ENCODE measurements around the gene METTL1.
"Not testable (repeated sequence)": the region's sequence is repeated elsewhere in the genome, so short reads cannot be mapped to it uniquely, and the experiment has no call there.

Gene METTL1

GRCh38 chr12:57775563-57776246, 3.8 kb upstream of the METTL1 start:
- H3K36me3 ChIP-seq (ENCODE audit: control insufficient read depth, insufficient read depth, low read length) = no peaks in the 10 kb centered on the region
- H3K9me3 ChIP-seq (ENCODE audit: control insufficient read depth, insufficient read depth, low read length) = no peaks in the 10 kb centered on the region
- peaks cover 10% of the 10 kb centered on the region for H3K27me3 ChIP-seq (ENCODE audit: control insufficient read depth, insufficient read depth, low read length)
- H3K4me3 ChIP-seq (ENCODE audit: low read depth, low read length) = no peak overlapping the region
- no peak overlapping the region for H3K9ac ChIP-seq (ENCODE audit: low read depth, low read length)
- no peaks in the 10 kb centered on the region for H3K4me1 ChIP-seq (ENCODE audit: control insufficient read depth, insufficient read depth, low read length)

GRCh38 chr12:57775044-57775443, 3.1 kb upstream of the METTL1 start:
- peaks cover 10% of the 10 kb centered on the region for H3K27me3 ChIP-seq (ENCODE audit: control insufficient read depth, insufficient read depth, low read length)
- no peaks in the 10 kb centered on the region for H3K9me3 ChIP-seq (ENCODE audit: control insufficient read depth, insufficient read depth, low read length)
- no peak overlapping the region for H3K9ac ChIP-seq (ENCODE audit: low read depth, low read length)
- H3K36me3 ChIP-seq (ENCODE audit: control insufficient read depth, insufficient read depth, low read length) = no peaks in the 10 kb centered on the region
- no peaks in the 10 kb centered on the region for H3K4me1 ChIP-seq (ENCODE audit: control insufficient read depth, insufficient read depth, low read length)
- H3K4me3 ChIP-seq (ENCODE audit: low read depth, low read length) = no peak overlapping the region

GRCh38 chr12:57774634-57775033, 2.7 kb upstream of the METTL1 start:
- H3K36me3 ChIP-seq (ENCODE audit: control insufficient read depth, insufficient read depth, low read length); H3K9me3 ChIP-seq (ENCODE audit: control insufficient read depth, insufficient read depth, low read length); H3K4me3 ChIP-seq (ENCODE audit: low read depth, low read length); H3K4me1 ChIP-seq (ENCODE audit: control insufficient read depth, insufficient read depth, low read length); H3K9ac ChIP-seq (ENCODE audit: low read depth, low read length): not testable (repeated sequence)
- H3K27me3 ChIP-seq (ENCODE audit: control insufficient read depth, insufficient read depth, low read length) = peaks cover 10% of the 10 kb centered on the region

- peaks cover 12% of the 10 kb centered on the region for H3K36me3 ChIP-seq (ENCODE audit: control insufficient read depth, insufficient read depth, low read length)
- no peaks in the 10 kb centered on the region for H3K4me1 ChIP-seq (ENCODE audit: control insufficient read depth, insufficient read depth, low read length)
- no peaks in the 10 kb centered on the region for H3K9me3 ChIP-seq (ENCODE audit: control insufficient read depth, insufficient read depth, low read length)
These were observed 771 bp upstream of the METTL1 start, which contains the start of gene EEF1AKMT3 for GRCh38 chr12:57772429-57773322. Gene EEF1AKMT3 (plus strand): TSS chr12:57772614. CDS start chr12:57772725, 111 bp downstream.

GRCh38 chr12:57771236-57771872, 551 bp downstream of the METTL1 start:
- H3K27me3 ChIP-seq (ENCODE audit: control insufficient read depth, insufficient read depth, low read length) = peaks cover 26% of the 10 kb centered on the region
- peak overlapping the region; percentile 90 for H3K9ac ChIP-seq (ENCODE audit: low read depth, low read length)
- H3K36me3 ChIP-seq (ENCODE audit: control insufficient read depth, insufficient read depth, low read length) = peaks cover 12% of the 10 kb centered on the region
- H3K4me1 ChIP-seq (ENCODE audit: control insufficient read depth, insufficient read depth, low read length) = peaks cover 5% of the 10 kb centered on the region
- H3K4me3 ChIP-seq (ENCODE audit: low read depth, low read length) = peak overlapping the region; percentile 82
- H3K9me3 ChIP-seq (ENCODE audit: control insufficient read depth, insufficient read depth, low read length) = no peaks in the 10 kb centered on the region

More at GRCh38 chr12:57772429-57773322, 771 bp upstream of the METTL1 start, which contains the start of gene EEF1AKMT3:
- peak within 1 kb of the TSS; percentile 90 for H3K9ac ChIP-seq (ENCODE audit: low read depth, low read length)
- H3K4me3 ChIP-seq (ENCODE audit: low read depth, low read length) = peak within 1 kb of the TSS; percentile 82
- H3K27me3 ChIP-seq (ENCODE audit: control insufficient read depth, insufficient read depth, low read length) = peaks cover 13% of the 10 kb centered on the region

GRCh38 chr12:57770734-57771133, 1.2 kb downstream of the METTL1 start:
- Histone ChIP-seq H3K4me1 (ENCODE audit: control insufficient read depth, insufficient read depth, low read length) (peaks cover 9% of the 10 kb centered on the region), H3K27me3 (ENCODE audit: control insufficient read depth, insufficient read depth, low read length) (peaks cover 32% of the 10 kb centered on the region), H3K4me3 (ENCODE audit: low read depth, low read length) (no peak overlapping the region), H3K9ac (ENCODE audit: low read depth, low read length) (no peak overlapping the region), H3K9me3 (ENCODE audit: control insufficient read depth, insufficient read depth, low read length) (no peaks in the 10 kb centered on the region), H3K36me3 (ENCODE audit: control insufficient read depth, insufficient read depth, low read length) (peaks cover 12% of the 10 kb centered on the region)

GRCh38 chr12:57769594-57769993, 2.3 kb downstream of the METTL1 start:
- no peak overlapping the region for H3K9ac ChIP-seq (ENCODE audit: low read depth, low read length)
- peaks cover 9% of the 10 kb centered on the region for H3K4me1 ChIP-seq (ENCODE audit: control insufficient read depth, insufficient read depth, low read length)
- H3K4me3 ChIP-seq (ENCODE audit: low read depth, low read length) = no peak overlapping the region
- peaks cover 12% of the 10 kb centered on the region for H3K36me3 ChIP-seq (ENCODE audit: control insufficient read depth, insufficient read depth, low read length)
- no peaks in the 10 kb centered on the region for H3K9me3 ChIP-seq (ENCODE audit: control insufficient read depth, insufficient read depth, low read length)
- H3K27me3 ChIP-seq (ENCODE audit: control insufficient read depth, insufficient read depth, low read length) = peaks cover 43% of the 10 kb centered on the region

- peaks cover 12% of the 10 kb centered on the region for H3K36me3 ChIP-seq (ENCODE audit: control insufficient read depth, insufficient read depth, low read length)
- no peaks in the 10 kb centered on the region for H3K9me3 ChIP-seq (ENCODE audit: control insufficient read depth, insufficient read depth, low read length)
- peaks cover 14% of the 10 kb centered on the region for H3K4me1 ChIP-seq (ENCODE audit: control insufficient read depth, insufficient read depth, low read length)
- peaks cover 50% of the 10 kb centered on the region for H3K27me3 ChIP-seq (ENCODE audit: control insufficient read depth, insufficient read depth, low read length)
- no peak overlapping the region for H3K4me3 ChIP-seq (ENCODE audit: low read depth, low read length)
- H3K9ac ChIP-seq (ENCODE audit: low read depth, low read length) = no peak overlapping the region
These were observed 4.0 kb downstream of the METTL1 start for GRCh38 chr12:57767876-57768275.

- Histone ChIP-seq H3K4me3 (ENCODE audit: low read depth, low read length) (peak overlapping the region; percentile 89), H3K9ac (ENCODE audit: low read depth, low read length) (no peak overlapping the region), H3K9me3 (ENCODE audit: control insufficient read depth, insufficient read depth, low read length) (no peaks in the 10 kb centered on the region)
These were observed 4.6 kb downstream of the METTL1 start for GRCh38 chr12:57767305-57767698.

DNA sequence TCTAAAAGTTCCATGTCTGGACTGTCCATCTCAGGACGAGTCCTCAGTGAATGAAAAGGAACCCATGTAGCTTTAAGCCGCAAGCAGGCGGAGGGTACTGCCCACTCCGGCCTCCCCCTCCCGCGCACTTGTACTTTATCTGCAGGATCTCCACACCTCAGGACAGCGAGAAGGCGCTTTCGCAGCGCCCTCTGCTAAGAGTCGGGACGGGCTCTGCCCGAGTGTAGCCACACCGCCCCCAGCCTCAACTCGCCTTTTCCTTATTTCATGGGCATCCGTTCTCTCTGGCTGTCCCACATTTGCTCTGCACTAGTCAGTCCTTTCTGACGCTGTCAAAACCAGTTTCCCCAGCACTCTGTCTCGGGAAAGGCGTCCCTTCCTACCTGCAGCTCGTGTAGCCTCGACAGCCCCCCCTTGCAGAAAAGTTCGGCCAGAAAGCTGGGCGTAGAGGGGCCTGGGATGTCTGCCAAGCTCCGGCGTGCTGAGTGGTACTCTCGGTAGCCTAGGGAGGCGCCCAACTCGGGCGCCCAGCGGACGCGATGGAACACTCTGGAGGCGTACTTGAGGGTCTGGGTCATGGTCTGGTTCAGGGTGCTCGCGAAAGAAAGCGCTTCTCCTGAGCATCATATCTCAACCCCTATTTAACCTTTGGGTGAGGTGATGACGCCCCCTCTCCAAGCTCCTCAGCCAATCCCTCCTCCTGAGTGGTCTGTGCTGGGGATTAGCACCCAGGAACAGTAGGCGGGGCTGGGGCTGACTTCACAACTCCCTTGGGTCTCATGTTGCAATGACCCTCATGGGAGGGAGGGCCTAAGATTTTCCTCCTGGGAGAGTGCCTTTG, 5.2 kb downstream of the METTL1 start, which contains the start of gene CYP27B1:
TSS of gene CYP27B1 (minus strand) at position 615 of the 841 bp plus-strand sequence. CDS start at position 578, 37 bp downstream.
- H3K4me1 ChIP-seq (ENCODE audit: control insufficient read depth, insufficient read depth, low read length) = peaks cover 14% of the 10 kb centered on the region
- H3K9me3 ChIP-seq (ENCODE audit: control insufficient read depth, insufficient read depth, low read length) = no peaks in the 10 kb centered on the region
- H3K4me3 ChIP-seq (ENCODE audit: low read depth, low read length) = peak within 1 kb of the TSS; percentile 89
- H3K36me3 ChIP-seq (ENCODE audit: control insufficient read depth, insufficient read depth, low read length) = peaks cover 12% of the 10 kb centered on the region
- no peak within 1 kb of the TSS for H3K9ac ChIP-seq (ENCODE audit: low read depth, low read length)
- peaks cover 59% of the 10 kb centered on the region for H3K27me3 ChIP-seq (ENCODE audit: control insufficient read depth, insufficient read depth, low read length)

More at GRCh38 chr12:57767305-57767698, 4.6 kb downstream of the METTL1 start:
- peaks cover 12% of the 10 kb centered on the region for H3K36me3 ChIP-seq (ENCODE audit: control insufficient read depth, insufficient read depth, low read length)
- peaks cover 14% of the 10 kb centered on the region for H3K4me1 ChIP-seq (ENCODE audit: control insufficient read depth, insufficient read depth, low read length)
- H3K27me3 ChIP-seq (ENCODE audit: control insufficient read depth, insufficient read depth, low read length) = peaks cover 56% of the 10 kb centered on the region

Data from iPS-15b (cell line).